ENCODE data around the gene GNAO1. TPM values are rescaled to one million over a fixed set of nuclear protein-coding genes. Genes with fewer than 3 reads are reported as not detected.

The GNAO1 gene
- total and polyA plus RNA-seq, 2 of the 13 experiments (the other 11 are each of a cell fraction or from before 2014, with no cell fraction given), result not detected

- TF ChIP-seq SATB2 (CRISPR knock-in tag; IDR thresholded peaks at IDR 0.05) (no peak), ZBTB4 (CRISPR knock-in tag; IDR thresholded peaks at IDR 0.05; ENCODE audit: borderline replicate concordance) (no peak), ZNF891 (CRISPR knock-in tag; IDR thresholded peaks at IDR 0.05) (no peak), ATRX (CRISPR knock-in tag; IDR thresholded peaks at IDR 0.05; ENCODE audit: borderline replicate concordance) (no peak; the same call in 1 of the 2 replicates), TEAD2 (CRISPR knock-in tag; IDR thresholded peaks at IDR 0.05) (no peak), ZNF326 (CRISPR knock-in tag; IDR thresholded peaks at IDR 0.05; ENCODE audit: borderline replicate concordance) (no peak), REPIN1 (CRISPR knock-in tag; IDR thresholded peaks at IDR 0.05; ENCODE audit: borderline replicate concordance, low read depth) (no peak), JUNB (CRISPR knock-in tag; IDR thresholded peaks at IDR 0.05; ENCODE audit: borderline replicate concordance) (no peak), ARHGAP35 (CRISPR knock-in tag; IDR thresholded peaks at IDR 0.05; ENCODE audit: borderline replicate concordance) (no peak), CHD2 (IDR thresholded peaks at IDR 0.05; ENCODE audit: low read depth, low read length) (no peak), ZNF337 (CRISPR knock-in tag; IDR thresholded peaks at IDR 0.05; ENCODE audit: borderline replicate concordance, low read depth) (peak; percentile 81; the same call in 1 of the 2 replicates), ZSCAN29 (CRISPR knock-in tag; conservative IDR thresholded peaks at IDR 0.05) (no peak), FIP1L1 (IDR thresholded peaks at IDR 0.05; ENCODE audit: borderline replicate concordance, insufficient read depth, low read depth, low read length) (no peak)
These were observed 166.0 kb downstream of the GNAO1 start (continued) for GRCh38 chr16:56357241-56357764.

Measured in HepG2 (cell line).